ENCODE data around the gene DYNC1H1. TPM values are rescaled to one million over a fixed set of nuclear protein-coding genes. Genes with fewer than 3 reads are reported as not detected.
A peak's percentile ranks its signal among the peaks of the same experiment; 100 is the strongest.
"Not testable (repeated sequence)": the region's sequence is repeated elsewhere in the genome, so short reads cannot be mapped to it uniquely, and the experiment has no call there.

Gene DYNC1H1
- total RNA-seq, 2 donors from 2014 or later, result 345 to 359 TPM

DNA sequence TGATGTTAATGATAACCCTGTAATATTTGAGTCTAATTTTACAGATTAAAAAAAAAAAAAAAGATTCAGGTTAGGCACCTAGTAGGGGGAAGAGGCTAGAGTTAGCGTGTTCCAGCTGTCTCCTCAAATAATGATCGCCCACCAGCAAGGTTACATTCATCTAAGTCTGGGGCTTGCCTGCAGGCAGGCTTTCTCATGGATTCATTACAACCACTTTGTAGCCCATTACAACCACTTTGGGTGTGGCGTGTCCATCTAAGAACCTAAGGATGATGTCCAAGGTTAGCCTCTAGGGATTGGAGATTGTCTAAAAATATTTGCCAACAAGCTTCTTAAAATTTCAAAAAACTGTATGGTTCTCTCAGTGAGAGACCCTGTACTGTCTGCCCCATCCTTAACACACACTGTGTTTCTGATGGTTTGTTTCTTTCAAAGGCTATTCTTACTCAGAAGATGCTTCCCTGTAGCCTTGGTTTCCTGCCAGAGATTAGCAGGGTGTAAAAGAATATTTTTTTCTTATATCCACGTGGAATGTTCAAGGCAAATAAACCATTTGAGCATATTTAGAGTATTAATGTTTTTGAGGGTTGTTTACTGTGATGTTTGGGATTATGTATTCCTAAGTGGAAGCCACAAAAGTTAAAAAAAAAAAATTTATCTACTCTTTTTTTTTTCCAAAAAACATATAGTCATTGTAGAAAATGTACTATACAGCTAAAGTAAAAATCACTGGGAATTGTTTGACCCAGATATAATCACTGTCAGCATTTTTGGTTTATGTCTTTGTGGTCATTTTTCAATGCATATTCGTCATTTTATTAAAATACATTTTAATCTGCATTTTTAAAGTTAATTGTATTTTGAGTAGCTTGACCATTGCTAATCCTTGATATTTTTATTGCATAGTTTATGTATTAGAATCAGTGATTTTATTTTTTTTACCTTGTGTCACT lies 1.7 kb downstream of the DYNC1H1 start:
- Histone ChIP-seq H3K4me3 (peak overlapping the region; percentile 83), H3K4me1 (peaks cover 4% of the 10 kb centered on the region)
- intact Hi-C loops (cut with DNase I), result loop anchor here (10.0 kb wide), 1 partner anchor 349 kb away; the partner anchor contains the start of gene ZNF839

DNA sequence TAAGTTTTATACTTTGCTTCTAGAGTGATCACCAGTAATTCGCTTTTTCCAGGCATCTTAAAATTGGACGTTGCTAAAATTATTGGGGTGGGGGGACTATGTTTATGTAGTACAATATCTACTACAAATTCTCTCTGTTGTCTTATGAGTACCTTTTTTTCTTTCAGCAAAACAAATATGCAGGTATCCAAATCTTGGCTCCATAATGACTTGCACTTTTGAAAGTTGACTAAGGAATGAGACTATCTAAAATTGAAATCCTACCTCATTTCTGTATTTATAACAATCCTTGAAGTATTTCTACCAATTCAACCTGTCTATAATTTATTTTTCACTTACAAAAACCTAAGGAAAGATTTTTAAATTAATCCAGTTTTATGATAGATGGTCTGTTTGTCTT lies 2.4 kb downstream of the DYNC1H1 start:
- no peak for DNase-seq
- no peaks in the 10 kb centered on the region for H3K27me3 ChIP-seq
- H3K4me1 ChIP-seq, result peaks cover 4% of the 10 kb centered on the region
- no peak overlapping the region for H3K27ac ChIP-seq
- H3K36me3 ChIP-seq, result no peaks in the 10 kb centered on the region
- no peak overlapping the region for H3K4me3 ChIP-seq
- H3K9me3 ChIP-seq, result no peaks in the 10 kb centered on the region
- TF ChIP-seq, protein P1, sequence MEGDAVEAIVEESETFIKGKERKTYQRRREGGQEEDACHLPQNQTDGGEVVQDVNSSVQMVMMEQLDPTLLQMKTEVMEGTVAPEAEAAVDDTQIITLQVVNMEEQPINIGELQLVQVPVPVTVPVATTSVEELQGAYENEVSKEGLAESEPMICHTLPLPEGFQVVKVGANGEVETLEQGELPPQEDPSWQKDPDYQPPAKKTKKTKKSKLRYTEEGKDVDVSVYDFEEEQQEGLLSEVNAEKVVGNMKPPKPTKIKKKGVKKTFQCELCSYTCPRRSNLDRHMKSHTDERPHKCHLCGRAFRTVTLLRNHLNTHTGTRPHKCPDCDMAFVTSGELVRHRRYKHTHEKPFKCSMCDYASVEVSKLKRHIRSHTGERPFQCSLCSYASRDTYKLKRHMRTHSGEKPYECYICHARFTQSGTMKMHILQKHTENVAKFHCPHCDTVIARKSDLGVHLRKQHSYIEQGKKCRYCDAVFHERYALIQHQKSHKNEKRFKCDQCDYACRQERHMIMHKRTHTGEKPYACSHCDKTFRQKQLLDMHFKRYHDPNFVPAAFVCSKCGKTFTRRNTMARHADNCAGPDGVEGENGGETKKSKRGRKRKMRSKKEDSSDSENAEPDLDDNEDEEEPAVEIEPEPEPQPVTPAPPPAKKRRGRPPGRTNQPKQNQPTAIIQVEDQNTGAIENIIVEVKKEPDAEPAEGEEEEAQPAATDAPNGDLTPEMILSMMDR (IDR thresholded peaks at IDR 0.05), result no peak
- H3K9ac ChIP-seq (ENCODE audit: low read depth in 2 of 2, low read length in 2 of 2), result no peak overlapping the region
- intact Hi-C loops (cut with DNase I), result loop anchor here (10.0 kb wide), 1 partner anchor 348 kb away; the partner anchor contains the start of gene ZNF839

More for the DNA sequence above, 1.7 kb downstream of the DYNC1H1 start:
- DNase-seq, result no peak
- TF ChIP-seq, protein P1 (IDR thresholded peaks at IDR 0.05), result no peak
- no peaks in the 10 kb centered on the region for H3K36me3 ChIP-seq
- H3K27ac ChIP-seq, result peak overlapping the region; percentile 85
- no peaks in the 10 kb centered on the region for H3K27me3 ChIP-seq
- H3K9ac ChIP-seq (ENCODE audit: low read depth in 2 of 2, low read length in 2 of 2), result peak overlapping the region; percentile 89 to 100
- no peaks in the 10 kb centered on the region for H3K9me3 ChIP-seq

DNA sequence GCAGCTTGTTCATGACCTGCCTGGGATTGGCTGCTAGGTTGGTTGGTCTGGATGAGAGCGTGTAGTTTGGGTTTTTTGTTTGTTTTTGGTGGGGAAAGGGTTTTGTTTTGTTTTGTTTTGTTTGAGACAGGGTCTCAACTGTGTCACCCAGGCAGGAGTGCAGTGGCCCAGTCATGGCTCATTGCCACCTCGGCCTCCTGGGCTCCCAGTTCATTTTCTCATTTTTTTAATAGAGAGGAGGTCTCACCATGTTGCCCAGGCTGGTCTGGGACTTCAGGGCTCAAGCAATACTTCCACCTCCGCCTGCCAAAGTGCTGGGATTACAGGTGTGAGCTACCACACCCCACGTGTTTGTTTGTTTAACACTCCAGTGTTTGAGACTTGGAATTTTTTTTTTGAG lies 3.8 kb downstream of the DYNC1H1 start:
- Histone ChIP-seq H3K27ac (no peak overlapping the region), H3K4me3 (no peak overlapping the region), H3K36me3 (no peaks in the 10 kb centered on the region), H3K27me3 (no peaks in the 10 kb centered on the region), H3K9ac (ENCODE audit: low read depth in 2 of 2, low read length in 2 of 2) (no peak overlapping the region), H3K9me3 (no peaks in the 10 kb centered on the region), H3K4me1 (peaks cover 10% of the 10 kb centered on the region)
- TF ChIP-seq, protein P1 (IDR thresholded peaks at IDR 0.05), result no peak
- no peak for DNase-seq
- intact Hi-C loops (cut with DNase I), result loop anchor here (10.0 kb wide), 1 partner anchor 347 kb away; the partner anchor contains the start of gene ZNF839

DNA sequence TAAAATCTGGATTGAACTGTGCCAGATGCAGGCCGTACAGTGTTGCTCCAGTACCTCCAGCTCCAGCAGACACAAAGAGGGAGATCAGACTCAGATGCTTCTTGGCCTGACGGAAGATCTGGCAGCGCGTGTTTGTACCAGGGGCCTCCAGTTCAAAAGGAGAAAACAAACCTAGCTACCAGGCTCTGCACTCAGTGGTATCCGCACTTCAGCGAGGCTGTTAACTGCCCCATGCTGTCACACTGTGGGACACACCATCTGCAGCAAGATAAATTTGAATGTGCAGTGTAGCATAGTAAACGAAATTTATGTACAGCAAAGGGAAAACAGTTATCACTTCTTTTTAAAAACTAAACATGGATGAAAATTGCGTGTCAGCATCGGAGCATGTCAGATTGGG lies 5.1 kb downstream of the DYNC1H1 start:
- Histone ChIP-seq H3K27me3 (no peaks in the 10 kb centered on the region), H3K4me3 (no peak overlapping the region), H3K36me3 (no peaks in the 10 kb centered on the region), H3K4me1 (peaks cover 10% of the 10 kb centered on the region), H3K9ac (ENCODE audit: low read depth in 2 of 2, low read length in 2 of 2) (no peak overlapping the region), H3K27ac (no peak overlapping the region), H3K9me3 (no peaks in the 10 kb centered on the region)
- DNase-seq, result no peak
- TF ChIP-seq, protein P1 (IDR thresholded peaks at IDR 0.05), result no peak
- intact Hi-C loops (cut with DNase I), result loop anchor here (10.0 kb wide), 1 partner anchor 345 kb away; the partner anchor contains the start of gene ZNF839

DNA sequence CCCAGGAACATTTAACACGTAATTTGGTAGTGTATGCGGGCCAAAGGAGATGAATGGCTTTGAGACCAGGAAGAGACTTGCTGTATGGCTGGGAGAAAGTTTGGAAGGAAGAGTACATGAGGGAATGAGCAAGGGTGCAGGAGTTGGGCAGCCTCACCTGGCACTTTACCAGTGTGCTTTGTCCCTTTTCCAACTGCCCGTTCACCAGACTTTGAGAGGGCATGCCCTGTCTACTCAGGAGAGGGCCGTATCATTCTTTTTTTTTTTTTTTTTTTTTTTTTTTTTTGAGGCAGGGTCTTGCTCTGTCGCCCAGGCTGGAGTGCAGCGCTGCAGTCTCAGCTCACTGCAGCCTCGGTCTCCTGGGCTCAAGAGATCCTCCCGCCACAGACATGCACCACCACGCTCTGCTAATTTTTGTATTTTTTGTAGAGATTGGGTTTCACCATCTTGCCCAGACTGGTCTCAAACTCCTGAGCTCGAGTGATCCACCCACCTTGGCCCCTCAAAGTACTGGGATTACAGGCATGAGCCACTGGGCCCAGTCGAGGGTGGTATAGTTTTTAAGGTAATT lies 6.5 kb downstream of the DYNC1H1 start:
- H3K9ac ChIP-seq (ENCODE audit: low read depth in 2 of 2, low read length in 2 of 2), result no peak overlapping the region
- no peaks in the 10 kb centered on the region for H3K27me3 ChIP-seq
- peaks cover 10% of the 10 kb centered on the region for H3K4me1 ChIP-seq
- no peaks in the 10 kb centered on the region for H3K9me3 ChIP-seq
- TF ChIP-seq, protein P1 (IDR thresholded peaks at IDR 0.05), result no peak
- H3K27ac ChIP-seq, result peak overlapping the region; percentile 28
- intact Hi-C loops (cut with DNase I), result no loop called here
- no peak for DNase-seq
- no peak overlapping the region for H3K4me3 ChIP-seq
- no peaks in the 10 kb centered on the region for H3K36me3 ChIP-seq

DNA sequence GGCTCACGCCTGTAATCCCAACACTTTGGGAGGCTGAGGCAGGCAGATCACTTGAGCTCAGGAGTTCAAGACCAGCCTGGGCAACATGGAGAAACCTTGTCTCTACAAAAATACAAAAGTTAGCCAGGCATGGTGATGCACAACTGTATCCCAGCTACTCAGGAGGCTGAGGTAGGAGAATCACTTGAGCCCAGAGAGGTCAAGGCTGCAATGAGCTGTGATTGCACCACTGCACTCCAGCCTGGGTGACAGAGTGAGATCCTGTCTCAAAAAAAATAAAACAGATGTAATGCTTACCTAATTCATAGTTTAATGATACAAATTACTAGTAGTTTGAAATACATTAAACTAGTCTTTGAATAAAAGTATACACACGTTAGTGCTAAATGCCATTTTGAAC lies 7.1 kb downstream of the DYNC1H1 start:
- not testable (repeated sequence) for H3K9ac ChIP-seq (ENCODE audit: low read depth in 2 of 2, low read length in 2 of 2)

More for the DNA sequence above, 7.1 kb downstream of the DYNC1H1 start:
- peaks cover 10% of the 10 kb centered on the region for H3K4me1 ChIP-seq
- H3K27me3 ChIP-seq; H3K9me3 ChIP-seq; H3K4me3 ChIP-seq; DNase-seq; intact Hi-C loops (cut with DNase I); H3K36me3 ChIP-seq: not testable (repeated sequence)
- peak overlapping the region; percentile 56 for H3K27ac ChIP-seq
